Activated B cell treated with CpG ODN at 0.5 μM for 24 hours (primary cell): ENCODE results near the gene TUBB2B. TPM values are rescaled to one million over a fixed set of nuclear protein-coding genes. Genes with fewer than 3 reads are reported as not detected.
"Not testable (repeated sequence)": the region's sequence is repeated elsewhere in the genome, so short reads cannot be mapped to it uniquely, and the experiment has no call there.

Source experiments
- ATAC-seq: fragments of 200-7000 bp; cut with Tn5 transposase; one replicate; pipeline ENCODE4 v1.10.0; 2021; ENCODE audit warnings: low read depth, mild to moderate bottlenecking, moderate library complexity
- CTCF ChIA-PET: fragments of 350-600 bp; sonication (Branson Sonifier 250); formaldehyde crosslinking; loops from one replicate; lab custom pipeline; 2021; ENCODE audit warnings: antibody characterized with exemption; lab: Charles Lee
- POLR2A ChIA-PET: fragments of 350-600 bp; sonication (Branson Sonifier 250); formaldehyde crosslinking; loops from one replicate; lab custom pipeline; 2021; ENCODE audit warnings: antibody characterized with exemption; lab: Charles Lee
- DNase-seq: peaks from one replicate; pipeline ENCODE4 v3.0.0; 2022
- H3K27ac Mint-ChIP-seq: one replicate; pipeline ENCODE4 v1.8.0; 2020; ENCODE audit warnings: mixed read lengths
- H3K27me3 Mint-ChIP-seq: one replicate; pipeline ENCODE4 v1.8.0; 2021; ENCODE audit warnings: mixed read lengths
- H3K36me3 Mint-ChIP-seq: one replicate; pipeline ENCODE4 v1.8.0; 2021; ENCODE audit warnings: low read depth, mixed read lengths
- H3K4me1 Mint-ChIP-seq: one replicate; pipeline ENCODE4 v1.8.0; 2021; ENCODE audit warnings: mixed read lengths
- H3K4me3 Mint-ChIP-seq: one replicate; pipeline ENCODE4 v1.8.0; 2020; ENCODE audit warnings: mild to moderate bottlenecking, mixed read lengths
- H3K9me3 Mint-ChIP-seq: one replicate; pipeline ENCODE4 v1.8.0; 2020; ENCODE audit warnings: mixed read lengths
- CTCF ChIP-seq: fragments of 200-600 bp; IDR thresholded peaks from one replicate; pipeline ENCODE4 v1.8.0; 2022; ENCODE audit warnings: antibody characterized with exemption, mild to moderate bottlenecking
- intact Hi-C: fragments of 100-400 bp; cut with micrococcal nuclease; formaldehyde crosslinking; loops from one replicate; pipeline ENCODE4 v1.15.1; 2024
- total RNA-seq: library from RNA; stranded (reverse); gene quantifications from 2 replicates; pipeline ENCODE4 v1.2.3, GENCODE V29; 2022

Gene TUBB2B
- total RNA-seq, 1 donor from 2014 or later = not detected

- Mint-ChIP-seq H3K9me3 (no peaks in the 10 kb centered on the region), H3K4me1 (no peaks in the 10 kb centered on the region), H3K27me3 (peaks cover 12% of the 10 kb centered on the region), H3K4me3 (no peak overlapping the region), H3K27ac (no peak overlapping the region), H3K36me3 (no peaks in the 10 kb centered on the region)
- POLR2A ChIA-PET = no interaction called here
- intact Hi-C loops = no loop called here
- TF ChIP-seq CTCF = no peak
- ATAC-seq (no peak), DNase-seq (no peak)
- CTCF ChIA-PET = no interaction called here
Measured at GRCh38 chr6:3188262-3188661, 39.2 kb downstream of the TUBB2B start.

GRCh38 chr6:3186974-3187382, 40.5 kb downstream of the TUBB2B start:
- ChIA-PET CTCF (interaction anchor here (1.1 kb wide), 1 partner anchor 30 kb away, joined by 3 read pairs; the partner anchor contains the start of gene TUBB2A), POLR2A (no interaction called here)
- ATAC-seq (no peak), DNase-seq (no peak)
- Mint-ChIP-seq H3K36me3 (no peaks in the 10 kb centered on the region), H3K4me3 (no peak overlapping the region), H3K27me3 (peaks cover 12% of the 10 kb centered on the region), H3K9me3 (no peaks in the 10 kb centered on the region), H3K4me1 (no peaks in the 10 kb centered on the region), H3K27ac (no peak overlapping the region)
- no peak for TF ChIP-seq CTCF
- intact Hi-C loops = no loop called here

- Mint-ChIP-seq H3K36me3 (no peaks in the 10 kb centered on the region), H3K27ac (no peak overlapping the region), H3K4me1 (peaks cover 1% of the 10 kb centered on the region), H3K27me3 (peaks cover 21% of the 10 kb centered on the region), H3K4me3 (no peak overlapping the region), H3K9me3 (no peaks in the 10 kb centered on the region)
- DNase-seq (no peak), ATAC-seq (no peak)
- no peak for TF ChIP-seq CTCF
- intact Hi-C loops = no loop called here
- ChIA-PET POLR2A (no interaction called here), CTCF (no interaction called here)
Measured at GRCh38 chr6:3183066-3183465, 44.4 kb downstream of the TUBB2B start.

DNA sequence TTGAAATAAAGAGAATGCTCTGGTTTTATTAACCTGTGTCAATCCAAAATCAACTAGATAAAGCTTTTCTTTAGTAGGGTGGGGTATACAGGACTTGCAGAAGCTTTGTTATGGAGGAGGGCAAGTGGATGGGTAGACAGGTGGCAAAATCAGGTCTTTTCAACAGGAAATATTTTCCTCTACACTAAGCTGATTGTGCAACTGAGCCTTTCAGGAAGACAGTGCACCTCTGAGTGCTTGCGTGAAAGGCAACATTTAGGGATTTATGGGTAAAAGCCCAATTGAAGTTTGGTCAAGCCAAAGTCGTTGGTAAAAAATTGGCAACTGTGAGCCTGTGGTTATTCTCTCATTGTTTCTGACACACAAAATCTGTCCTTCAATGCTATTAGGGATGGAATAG, 46.3 kb downstream of the TUBB2B start:
- Mint-ChIP-seq H3K27ac (no peak overlapping the region), H3K4me1 (peaks cover 1% of the 10 kb centered on the region), H3K36me3 (no peaks in the 10 kb centered on the region), H3K4me3 (no peak overlapping the region), H3K27me3 (peaks cover 24% of the 10 kb centered on the region), H3K9me3 (no peaks in the 10 kb centered on the region)
- CTCF ChIA-PET = no interaction called here
- DNase-seq = no peak
- TF ChIP-seq CTCF = no peak
- ATAC-seq = no peak
- intact Hi-C loops = no loop called here
- POLR2A ChIA-PET = no interaction called here

DNA sequence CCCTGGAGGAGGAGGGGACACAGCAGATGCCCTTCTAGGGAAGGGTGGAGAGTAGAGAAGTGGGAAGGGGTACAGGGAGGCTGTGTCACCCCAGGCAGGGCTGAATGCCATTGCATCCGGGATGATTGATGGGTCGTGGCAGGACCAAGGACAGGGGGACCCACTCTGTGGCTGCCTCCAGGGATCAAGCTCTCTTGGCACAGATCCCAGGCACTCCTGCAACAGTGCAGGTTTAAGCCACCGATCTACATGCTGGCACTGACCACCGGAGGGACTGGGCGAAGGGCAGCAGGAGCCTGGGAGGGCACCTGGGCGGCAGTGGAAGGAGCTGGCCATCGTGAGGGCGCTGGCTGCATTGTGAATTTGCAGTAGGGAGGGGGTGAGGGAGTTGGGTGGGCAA, 47.5 kb downstream of the TUBB2B start:
- POLR2A ChIA-PET, CTCF ChIA-PET, ATAC-seq, DNase-seq, H3K27ac Mint-ChIP-seq, H3K4me1 Mint-ChIP-seq, H3K9me3 Mint-ChIP-seq, H3K4me3 Mint-ChIP-seq, H3K36me3 Mint-ChIP-seq: not testable (repeated sequence)
- peaks cover 24% of the 10 kb centered on the region for H3K27me3 Mint-ChIP-seq
- intact Hi-C loops = loop anchor here (1.0 kb wide), 1 partner anchor 24 kb away; no protein-coding TSS in a partner anchor

GRCh38 chr6:3178666-3179065, 48.8 kb downstream of the TUBB2B start:
- H3K27ac Mint-ChIP-seq, H3K9me3 Mint-ChIP-seq, H3K36me3 Mint-ChIP-seq, CTCF ChIA-PET, ATAC-seq, H3K4me3 Mint-ChIP-seq, DNase-seq, intact Hi-C loops, POLR2A ChIA-PET, H3K4me1 Mint-ChIP-seq: not testable (repeated sequence)
- peaks cover 19% of the 10 kb centered on the region for H3K27me3 Mint-ChIP-seq
